Measurements from ENCODE around the gene ITPR1. TPM values are rescaled to one million over a fixed set of nuclear protein-coding genes. Genes with fewer than 3 reads are reported as not detected.

The ITPR1 gene
- total RNA-seq, 1 donor from 2014 or later: 11.2 TPM

- no peak overlapping the region for H3K4me3 Mint-ChIP-seq (ENCODE audit: low read depth)
These were observed 195.3 kb downstream of the ITPR1 start for GRCh38 chr3:4688411-4688810.

GRCh38 chr3:4689021-4689420 lies 195.9 kb downstream of the ITPR1 start:
- Mint-ChIP-seq H3K4me3 (ENCODE audit: low read depth) (no peak overlapping the region), H3K27me3 (peaks cover 40% of the 10 kb centered on the region), H3K36me3 (ENCODE audit: insufficient read depth) (peaks cover 3% of the 10 kb centered on the region), H3K27ac (no peak overlapping the region), H3K9me3 (ENCODE audit: low read depth) (peaks cover 5% of the 10 kb centered on the region), H3K4me1 (ENCODE audit: low read depth) (peaks cover 21% of the 10 kb centered on the region)
- DNase-seq (ENCODE audit: low spot score, unreplicated experiment): no peak
- TF ChIP-seq CTCF (IDR thresholded peaks at IDR 0.05; ENCODE audit: unreplicated experiment): no peak

More at GRCh38 chr3:4688411-4688810, 195.3 kb downstream of the ITPR1 start:
- peaks cover 21% of the 10 kb centered on the region for H3K4me1 Mint-ChIP-seq (ENCODE audit: low read depth)
- no peak for DNase-seq (ENCODE audit: low spot score, unreplicated experiment)
- H3K9me3 Mint-ChIP-seq (ENCODE audit: low read depth): peaks cover 5% of the 10 kb centered on the region
- H3K27ac Mint-ChIP-seq: no peak overlapping the region
- H3K27me3 Mint-ChIP-seq: peaks cover 42% of the 10 kb centered on the region
- H3K36me3 Mint-ChIP-seq (ENCODE audit: insufficient read depth): peaks cover 3% of the 10 kb centered on the region
- no peak for TF ChIP-seq CTCF (IDR thresholded peaks at IDR 0.05; ENCODE audit: unreplicated experiment)

- peaks cover 3% of the 10 kb centered on the region for H3K36me3 Mint-ChIP-seq (ENCODE audit: insufficient read depth)
- peaks cover 38% of the 10 kb centered on the region for H3K27me3 Mint-ChIP-seq
- no peak overlapping the region for H3K4me3 Mint-ChIP-seq (ENCODE audit: low read depth)
- no peak overlapping the region for H3K27ac Mint-ChIP-seq
- no peak for TF ChIP-seq CTCF (IDR thresholded peaks at IDR 0.05; ENCODE audit: unreplicated experiment)
- H3K4me1 Mint-ChIP-seq (ENCODE audit: low read depth): peaks cover 21% of the 10 kb centered on the region
- H3K9me3 Mint-ChIP-seq (ENCODE audit: low read depth): peaks cover 5% of the 10 kb centered on the region
- no peak for DNase-seq (ENCODE audit: low spot score, unreplicated experiment)
These were observed 197.1 kb downstream of the ITPR1 start for GRCh38 chr3:4690277-4690676.

- Mint-ChIP-seq H3K9me3 (ENCODE audit: low read depth) (peaks cover 5% of the 10 kb centered on the region), H3K27ac (no peak overlapping the region), H3K27me3 (peaks cover 41% of the 10 kb centered on the region), H3K4me1 (ENCODE audit: low read depth) (peaks cover 3% of the 10 kb centered on the region), H3K4me3 (ENCODE audit: low read depth) (no peak overlapping the region), H3K36me3 (ENCODE audit: insufficient read depth) (peaks cover 3% of the 10 kb centered on the region)
- no peak for DNase-seq (ENCODE audit: low spot score, unreplicated experiment)
- TF ChIP-seq CTCF (IDR thresholded peaks at IDR 0.05; ENCODE audit: unreplicated experiment): no peak
These were observed 200.5 kb downstream of the ITPR1 start for GRCh38 chr3:4693620-4694019.

GRCh38 chr3:4695846-4696245 lies 202.7 kb downstream of the ITPR1 start:
- DNase-seq (ENCODE audit: low spot score, unreplicated experiment): no peak
- Mint-ChIP-seq H3K27me3 (peaks cover 50% of the 10 kb centered on the region), H3K36me3 (ENCODE audit: insufficient read depth) (peaks cover 2% of the 10 kb centered on the region), H3K9me3 (ENCODE audit: low read depth) (no peaks in the 10 kb centered on the region), H3K27ac (no peak overlapping the region), H3K4me1 (ENCODE audit: low read depth) (peaks cover 3% of the 10 kb centered on the region), H3K4me3 (ENCODE audit: low read depth) (no peak overlapping the region)
- no peak for TF ChIP-seq CTCF (IDR thresholded peaks at IDR 0.05; ENCODE audit: unreplicated experiment)
